Kidney epithelial cell (primary cell): ENCODE measurements around the gene SCAMP1. TPM values are rescaled to one million over a fixed set of nuclear protein-coding genes. Genes with fewer than 3 reads are reported as not detected.

ENCODE experiments used
- DNase-seq: peaks from one replicate; pipeline ENCODE4 v3.0.0-alpha.2; 2010; ENCODE audit warnings: low read depth
- H3K27me3 ChIP-seq: 2 replicates; pipeline ENCODE4 v1.6.0; 2011; ENCODE audit warnings: low read length; ENCODE audit not compliant: control insufficient read depth, insufficient read depth
- H3K36me3 ChIP-seq: 2 replicates; pipeline ENCODE4 v1.5.1; 2011; ENCODE audit warnings: low read length; ENCODE audit not compliant: control insufficient read depth, insufficient read depth
- H3K4me3 ChIP-seq: 2 replicates; pipeline ENCODE4 v1.5.1; 2011; ENCODE audit warnings: low read depth, mild to moderate bottlenecking, control low read depth, low read length
- total RNA-seq: library from RNA; depleted of rRNA; stranded (reverse); fragments of >200 nt; gene quantifications from 2 replicates; pipeline ENCODE4 v1.2.3, GENCODE V29; 2015
- TF ChIP-seq, protein P1 (sequence below): IDR thresholded peaks from 2 replicates; pipeline ENCODE4 v1.5.1; 2011; ENCODE audit warnings: mild to moderate bottlenecking, moderate library complexity, low read length, control low read depth, inconsistent platforms; ENCODE audit not compliant: insufficient read depth, poor library complexity, severe bottlenecking

Gene SCAMP1
- total RNA-seq, 1 donor from 2014 or later = 43.0 TPM

DNA sequence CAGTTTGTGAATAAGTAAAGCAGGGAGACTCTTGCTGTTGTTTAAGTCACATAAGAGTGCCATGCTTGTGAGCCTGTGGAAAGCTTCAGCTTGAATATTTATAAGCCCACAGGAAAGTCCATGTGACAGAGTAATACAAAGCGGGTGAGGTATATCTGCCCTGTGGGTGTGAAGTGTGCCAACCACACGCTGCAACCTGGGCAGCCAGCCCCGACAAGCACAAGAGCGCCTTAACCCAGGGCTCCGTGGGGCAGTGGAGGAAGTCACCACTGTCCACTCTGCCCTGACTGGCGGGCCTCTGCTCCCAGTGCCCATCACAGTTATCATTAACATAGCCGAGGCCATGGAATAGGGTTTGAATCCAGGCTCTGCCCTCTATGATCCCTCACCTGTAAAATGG lies 132.2 kb downstream of the SCAMP1 start:
- H3K36me3 ChIP-seq = no peaks in the 10 kb centered on the region
- H3K27me3 ChIP-seq = no peaks in the 10 kb centered on the region
- no peak overlapping the region for H3K4me3 ChIP-seq
- DNase-seq = no peak
- TF ChIP-seq, protein P1, sequence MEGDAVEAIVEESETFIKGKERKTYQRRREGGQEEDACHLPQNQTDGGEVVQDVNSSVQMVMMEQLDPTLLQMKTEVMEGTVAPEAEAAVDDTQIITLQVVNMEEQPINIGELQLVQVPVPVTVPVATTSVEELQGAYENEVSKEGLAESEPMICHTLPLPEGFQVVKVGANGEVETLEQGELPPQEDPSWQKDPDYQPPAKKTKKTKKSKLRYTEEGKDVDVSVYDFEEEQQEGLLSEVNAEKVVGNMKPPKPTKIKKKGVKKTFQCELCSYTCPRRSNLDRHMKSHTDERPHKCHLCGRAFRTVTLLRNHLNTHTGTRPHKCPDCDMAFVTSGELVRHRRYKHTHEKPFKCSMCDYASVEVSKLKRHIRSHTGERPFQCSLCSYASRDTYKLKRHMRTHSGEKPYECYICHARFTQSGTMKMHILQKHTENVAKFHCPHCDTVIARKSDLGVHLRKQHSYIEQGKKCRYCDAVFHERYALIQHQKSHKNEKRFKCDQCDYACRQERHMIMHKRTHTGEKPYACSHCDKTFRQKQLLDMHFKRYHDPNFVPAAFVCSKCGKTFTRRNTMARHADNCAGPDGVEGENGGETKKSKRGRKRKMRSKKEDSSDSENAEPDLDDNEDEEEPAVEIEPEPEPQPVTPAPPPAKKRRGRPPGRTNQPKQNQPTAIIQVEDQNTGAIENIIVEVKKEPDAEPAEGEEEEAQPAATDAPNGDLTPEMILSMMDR = no peak

DNA sequence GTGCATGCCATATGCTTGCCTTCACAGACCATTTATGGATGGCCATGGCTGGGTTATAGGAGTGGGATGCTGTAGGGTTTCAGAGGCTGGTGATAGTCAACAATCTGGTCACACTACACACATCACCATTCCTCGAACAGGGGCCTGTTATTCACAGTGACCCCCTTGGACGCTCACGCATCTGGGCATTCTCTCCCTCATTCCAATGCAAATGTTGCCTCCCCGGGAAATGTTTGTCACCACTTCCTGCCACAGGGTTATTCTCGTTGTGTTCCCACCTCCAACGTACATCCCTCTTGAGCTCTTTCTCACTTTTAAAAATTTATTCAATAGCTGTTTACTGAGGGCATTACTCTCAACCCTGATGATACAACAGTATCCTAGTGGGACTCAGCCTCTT lies 135.4 kb downstream of the SCAMP1 start:
- H3K27me3 ChIP-seq = no peaks in the 10 kb centered on the region
- DNase-seq = no peak
- H3K36me3 ChIP-seq = no peaks in the 10 kb centered on the region
- TF ChIP-seq, protein P1 = no peak
- H3K4me3 ChIP-seq = no peak overlapping the region

DNA sequence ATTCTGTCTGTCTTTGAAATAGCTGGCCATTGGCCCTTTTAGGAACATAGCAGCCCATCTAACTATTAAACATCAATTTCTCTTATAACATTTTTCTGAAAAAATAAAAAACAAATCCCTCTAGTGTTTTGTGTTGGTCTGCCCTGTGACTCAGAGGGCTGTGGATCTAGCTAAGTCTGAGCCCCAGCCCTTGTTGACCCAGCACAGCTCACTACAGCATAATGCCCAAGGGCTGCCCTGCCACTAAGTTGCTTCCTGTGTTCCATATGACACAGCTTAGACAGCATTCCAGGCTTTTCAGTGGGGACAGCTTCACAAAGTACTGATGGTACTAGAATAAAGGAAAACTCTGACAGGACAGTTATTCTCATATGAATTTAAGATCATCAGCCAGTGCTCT lies 136.0 kb downstream of the SCAMP1 start:
- no peaks in the 10 kb centered on the region for H3K36me3 ChIP-seq
- DNase-seq = no peak
- TF ChIP-seq, protein P1 = no peak
- no peak overlapping the region for H3K4me3 ChIP-seq
- no peaks in the 10 kb centered on the region for H3K27me3 ChIP-seq

DNA sequence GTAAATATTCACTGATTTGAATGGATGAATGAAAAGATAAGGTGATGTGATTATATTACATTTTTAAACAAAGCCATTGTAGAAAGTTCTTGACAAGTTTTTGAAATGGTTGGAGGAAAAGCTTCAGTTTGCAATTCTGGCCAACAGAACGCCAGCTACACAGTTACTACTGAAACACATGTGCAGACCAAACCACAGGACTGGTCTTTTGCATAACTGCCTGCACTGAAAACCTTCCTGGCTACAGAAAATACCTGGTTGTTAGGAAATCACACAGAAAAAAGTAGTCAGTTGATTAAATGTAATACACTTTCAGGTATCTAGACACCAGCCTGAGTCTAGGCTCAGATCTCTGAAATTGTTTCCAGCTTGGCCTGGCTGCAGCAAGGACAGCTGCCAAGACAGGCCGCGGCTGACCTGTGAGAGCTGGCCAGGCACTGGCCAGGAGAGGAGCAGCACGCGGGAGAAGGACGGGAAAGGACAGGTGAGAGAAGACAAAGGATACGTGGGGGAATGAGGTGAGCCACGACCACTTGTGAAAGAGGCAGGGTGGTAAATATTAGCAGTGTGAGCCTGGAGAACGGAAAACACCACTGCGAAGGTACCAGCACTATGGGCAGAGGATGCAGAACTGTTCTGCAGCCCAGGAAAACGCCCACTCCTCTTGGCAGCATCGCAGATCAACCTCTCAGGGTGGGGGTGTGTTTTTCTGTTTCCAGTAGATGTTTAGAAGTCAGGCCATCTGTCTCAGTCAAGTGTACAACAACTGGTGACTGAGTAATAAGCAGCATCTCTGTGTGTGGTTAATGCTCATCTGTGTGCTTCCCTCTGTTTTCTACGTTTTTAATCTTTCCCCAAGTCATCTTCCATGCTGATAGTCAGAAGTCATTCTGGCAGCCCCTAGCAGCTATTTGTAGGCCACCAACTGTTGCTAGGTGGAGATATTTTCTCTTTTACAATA lies 137.4 kb downstream of the SCAMP1 start:
- Histone ChIP-seq H3K36me3 (no peaks in the 10 kb centered on the region), H3K27me3 (no peaks in the 10 kb centered on the region), H3K4me3 (no peak overlapping the region)
- TF ChIP-seq, protein P1 = no peak
- no peak for DNase-seq

DNA sequence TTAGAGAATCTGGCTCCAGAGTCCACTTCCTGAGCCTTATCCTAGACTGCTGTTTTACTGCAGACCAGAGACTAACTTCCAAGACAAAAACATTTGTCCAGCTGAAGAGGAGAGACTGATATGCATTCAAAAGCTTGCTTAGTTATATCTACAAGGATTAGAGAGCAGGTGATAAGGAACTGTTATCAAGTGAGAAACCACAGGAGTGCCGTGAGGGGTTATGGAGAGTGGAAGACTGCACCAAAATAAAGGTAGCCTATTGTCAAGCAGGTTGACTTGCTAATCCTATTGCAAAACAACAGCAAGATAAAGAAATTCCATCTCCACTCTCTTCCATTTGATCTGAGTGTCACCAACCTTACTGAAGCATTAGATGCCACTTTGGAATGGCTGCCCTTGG lies 139.1 kb downstream of the SCAMP1 start:
- TF ChIP-seq, protein P1 = no peak
- Histone ChIP-seq H3K27me3 (no peaks in the 10 kb centered on the region), H3K4me3 (no peak overlapping the region), H3K36me3 (no peaks in the 10 kb centered on the region)
- DNase-seq = no peak

DNA sequence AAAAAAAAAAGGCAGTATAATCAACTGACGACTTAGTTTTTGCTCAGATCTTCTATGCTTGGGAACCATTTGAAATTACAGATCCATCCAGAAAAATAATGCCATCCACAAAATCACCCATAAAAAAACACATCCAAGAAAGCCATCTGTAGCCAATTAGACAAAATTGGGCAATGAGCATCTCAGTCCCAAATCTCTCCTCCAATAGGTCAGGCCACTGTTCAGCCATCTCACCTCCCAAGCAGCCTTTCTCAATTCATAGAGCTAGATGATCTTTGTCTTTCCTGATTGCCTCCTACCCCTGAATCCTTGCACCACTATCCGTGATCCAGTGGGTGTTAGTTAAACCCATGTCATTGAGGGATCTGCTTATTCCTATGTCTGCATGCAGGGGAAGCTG lies 139.6 kb downstream of the SCAMP1 start:
- Histone ChIP-seq H3K27me3 (no peaks in the 10 kb centered on the region), H3K4me3 (no peak overlapping the region), H3K36me3 (no peaks in the 10 kb centered on the region)
- TF ChIP-seq, protein P1 = no peak
- DNase-seq = no peak
